Natural killer cell (primary cell): ENCODE measurements around the gene VAV1. TPM values are rescaled to one million over a fixed set of nuclear protein-coding genes. Genes with fewer than 3 reads are reported as not detected.
"Not testable (repeated sequence)": the region's sequence is repeated elsewhere in the genome, so short reads cannot be mapped to it uniquely, and the experiment has no call there.

Source experiments
- ATAC-seq, 3 donors: fragments of 150-1000 bp in 2 of 3; fragments of 200-7000 bp in 1 of 3; cut with Tn5 transposase; 1 replicate in 1 of 3; 2 replicates in 2 of 3; pipeline ENCODE4 v1.10.0; 2021; ENCODE audit warnings: mild to moderate bottlenecking in 2 of 3, moderate library complexity in 2 of 3
- DNase-seq, 2 donors: peaks; one replicate each; pipeline versions ENCODE4 v3.0.0 to v3.0.0-alpha.2; 2013 to 2021; ENCODE audit warnings: mixed read lengths in 1 of 2
- H3K27ac ChIP-seq: one replicate; pipeline ENCODE4 v1.5.1; 2013; ENCODE audit warnings: mild to moderate bottlenecking, low read length
- H3K27me3 ChIP-seq: one replicate; pipeline ENCODE4 v1.6.1; 2013; ENCODE audit warnings: low read length; ENCODE audit not compliant: control insufficient read depth, insufficient read depth
- H3K36me3 ChIP-seq: one replicate; pipeline ENCODE4 v1.6.1; 2013; ENCODE audit warnings: low read length; ENCODE audit not compliant: control insufficient read depth, insufficient read depth
- H3K4me1 ChIP-seq: one replicate; pipeline ENCODE4 v1.6.1; 2013; ENCODE audit warnings: low read length; ENCODE audit not compliant: control insufficient read depth, insufficient read depth
- H3K4me3 ChIP-seq: one replicate; pipeline ENCODE4 v1.5.1; 2013; ENCODE audit warnings: low read length
- H3K9me3 ChIP-seq: one replicate; pipeline ENCODE4 v1.6.1; 2013; ENCODE audit warnings: low read length; ENCODE audit not compliant: control insufficient read depth, insufficient read depth
- H3K27ac Mint-ChIP-seq, 2 donors: one replicate each; pipeline ENCODE4 v1.8.0; 2022; ENCODE audit warnings: mild to moderate bottlenecking in 2 of 2, mixed read lengths in 2 of 2, moderate library complexity in 1 of 2
- H3K27me3 Mint-ChIP-seq, 2 donors: one replicate each; pipeline ENCODE4 v1.8.0; 2022; ENCODE audit warnings: low read depth in 2 of 2, mixed read lengths in 2 of 2
- H3K36me3 Mint-ChIP-seq: one replicate; pipeline ENCODE4 v1.8.0; 2022; ENCODE audit warnings: mixed read lengths
- H3K4me1 Mint-ChIP-seq, 2 donors: one replicate each; pipeline ENCODE4 v1.8.0; 2022; ENCODE audit warnings: mixed read lengths in 2 of 2
- H3K4me3 Mint-ChIP-seq: one replicate; pipeline ENCODE4 v1.8.0; 2022; ENCODE audit warnings: mild to moderate bottlenecking, moderate library complexity, mixed read lengths
- H3K9me3 Mint-ChIP-seq, 2 donors: one replicate each; pipeline ENCODE4 v1.8.0; 2022; ENCODE audit warnings: mixed read lengths in 2 of 2
- WGBS: methylation state at CpG from one replicate; pipeline ENCODE4 v1.1.7; 2013; ENCODE audit warnings: missing lambda C conversion rate; ENCODE audit not compliant: insufficient coverage; 5-methylcytosine and 5-hydroxymethylcytosine counted together
- intact Hi-C: fragments of 100-400 bp; cut with micrococcal nuclease; formaldehyde crosslinking; loops from one replicate; pipeline ENCODE4 v1.14.2; 2022
- total RNA-seq, 4 donors: library from RNA; stranded (reverse); fragments of 120-200 nt in 1 of 4; gene quantifications; one replicate each; pipeline versions ENCODE4 v1.2.3 to v1.2.4, GENCODE V29; 2013 to 2022
- TF ChIP-seq, protein P1 (sequence below): fragments of 200-600 bp; IDR thresholded peaks from one replicate; pipeline ENCODE4 v1.8.0; 2022; ENCODE audit warnings: antibody characterized with exemption

VAV1 gene
- total RNA-seq, 3 donors from 2014 or later (not counting 1 experiment from before 2014, with no cell fraction given), result 141 to 167 (median 164) TPM

DNA sequence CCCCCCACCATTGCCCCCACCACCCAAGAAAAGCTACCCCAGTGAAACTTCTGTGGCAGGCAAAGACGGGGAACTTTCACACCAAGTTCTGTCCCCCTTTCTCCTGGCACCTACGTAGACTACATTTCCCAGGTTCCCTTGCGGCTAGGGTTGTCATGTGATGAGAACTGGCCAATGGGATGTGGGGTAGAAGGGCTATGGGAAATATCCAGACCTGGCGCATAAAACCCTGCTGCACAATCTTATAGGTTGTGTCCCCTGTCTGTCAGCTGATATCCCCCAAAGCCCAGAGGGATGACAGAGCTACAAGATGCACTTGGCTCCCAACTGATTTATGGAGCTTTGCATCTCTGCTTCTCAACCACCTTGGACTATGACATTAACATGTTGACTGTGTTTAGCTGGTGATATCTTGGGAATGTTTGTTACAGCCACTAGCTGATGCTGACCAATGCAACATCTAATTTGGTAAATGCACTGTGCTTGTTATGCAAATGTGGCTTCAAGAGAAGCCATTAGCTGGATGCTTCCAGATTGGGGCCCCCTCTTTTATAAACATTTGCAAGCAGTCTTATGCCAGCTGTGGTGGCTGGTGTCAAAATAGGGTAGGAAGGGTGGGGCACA lies 11.3 kb upstream of the VAV1 start:
- Histone ChIP-seq H3K36me3 (peaks cover 15% of the 10 kb centered on the region), H3K4me1 (peaks cover 6% of the 10 kb centered on the region), H3K9me3 (no peaks in the 10 kb centered on the region), H3K4me3 (no peak overlapping the region), H3K27me3 (no peaks in the 10 kb centered on the region), H3K27ac (no peak overlapping the region)
- no peaks in the 10 kb centered on the region for H3K9me3 Mint-ChIP-seq
- no peaks in the 10 kb centered on the region for H3K36me3 Mint-ChIP-seq
- DNase-seq, result peak in 1 of 2 donors; percentile 49
- no peak overlapping the region for H3K27ac Mint-ChIP-seq
- peaks cover 3 to 6% of the 10 kb centered on the region in 2 donors for H3K4me1 Mint-ChIP-seq
- WGBS, result 87% methylated on average over 1 of the region's 4 CpGs
- intact Hi-C loops, result no loop called here
- no peak overlapping the region for H3K4me3 Mint-ChIP-seq
- no peaks in the 10 kb centered on the region for H3K27me3 Mint-ChIP-seq
- ATAC-seq, result peak in 1 of 3 donors; percentile 46
- TF ChIP-seq, protein P1, sequence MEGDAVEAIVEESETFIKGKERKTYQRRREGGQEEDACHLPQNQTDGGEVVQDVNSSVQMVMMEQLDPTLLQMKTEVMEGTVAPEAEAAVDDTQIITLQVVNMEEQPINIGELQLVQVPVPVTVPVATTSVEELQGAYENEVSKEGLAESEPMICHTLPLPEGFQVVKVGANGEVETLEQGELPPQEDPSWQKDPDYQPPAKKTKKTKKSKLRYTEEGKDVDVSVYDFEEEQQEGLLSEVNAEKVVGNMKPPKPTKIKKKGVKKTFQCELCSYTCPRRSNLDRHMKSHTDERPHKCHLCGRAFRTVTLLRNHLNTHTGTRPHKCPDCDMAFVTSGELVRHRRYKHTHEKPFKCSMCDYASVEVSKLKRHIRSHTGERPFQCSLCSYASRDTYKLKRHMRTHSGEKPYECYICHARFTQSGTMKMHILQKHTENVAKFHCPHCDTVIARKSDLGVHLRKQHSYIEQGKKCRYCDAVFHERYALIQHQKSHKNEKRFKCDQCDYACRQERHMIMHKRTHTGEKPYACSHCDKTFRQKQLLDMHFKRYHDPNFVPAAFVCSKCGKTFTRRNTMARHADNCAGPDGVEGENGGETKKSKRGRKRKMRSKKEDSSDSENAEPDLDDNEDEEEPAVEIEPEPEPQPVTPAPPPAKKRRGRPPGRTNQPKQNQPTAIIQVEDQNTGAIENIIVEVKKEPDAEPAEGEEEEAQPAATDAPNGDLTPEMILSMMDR, result no peak

DNA sequence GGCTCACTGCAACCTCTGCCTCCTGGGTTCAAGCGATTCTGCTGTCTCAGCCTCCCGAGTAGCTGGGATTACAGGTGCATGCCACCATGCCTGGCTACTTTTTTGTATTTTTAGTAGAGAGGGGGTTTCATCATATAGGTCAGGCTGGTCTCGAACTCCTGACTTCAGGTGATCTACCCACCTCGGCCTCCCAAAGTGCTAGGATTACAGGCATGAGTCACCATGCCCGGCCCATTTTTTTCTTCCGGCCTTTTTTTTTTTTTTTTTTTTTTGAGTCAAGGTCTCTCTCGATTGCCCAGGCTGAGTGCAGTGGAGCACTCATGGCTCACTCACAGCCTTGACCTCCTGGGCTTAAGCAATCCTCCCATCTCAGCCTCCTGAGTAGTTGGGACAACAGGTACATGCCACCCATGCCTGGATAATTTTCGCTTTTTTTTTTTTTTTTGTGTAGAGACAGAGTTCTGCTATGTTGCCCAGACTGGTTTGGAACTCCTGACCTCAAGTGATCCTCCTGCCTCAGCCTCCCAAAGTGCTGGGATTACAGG lies 10.2 kb upstream of the VAV1 start:
- H3K4me3 Mint-ChIP-seq, H3K4me3 ChIP-seq, ATAC-seq, H3K27me3 ChIP-seq, H3K27ac ChIP-seq, H3K36me3 Mint-ChIP-seq, H3K9me3 Mint-ChIP-seq, H3K27me3 Mint-ChIP-seq, H3K27ac Mint-ChIP-seq, DNase-seq, intact Hi-C loops, H3K9me3 ChIP-seq: not testable (repeated sequence)
- WGBS, result 97% methylated on average over 8 of the region's 8 CpGs
- Histone ChIP-seq H3K36me3 (peaks cover 15% of the 10 kb centered on the region), H3K4me1 (peaks cover 17% of the 10 kb centered on the region)
- peaks cover 15 to 18% of the 10 kb centered on the region in 2 donors for H3K4me1 Mint-ChIP-seq

DNA sequence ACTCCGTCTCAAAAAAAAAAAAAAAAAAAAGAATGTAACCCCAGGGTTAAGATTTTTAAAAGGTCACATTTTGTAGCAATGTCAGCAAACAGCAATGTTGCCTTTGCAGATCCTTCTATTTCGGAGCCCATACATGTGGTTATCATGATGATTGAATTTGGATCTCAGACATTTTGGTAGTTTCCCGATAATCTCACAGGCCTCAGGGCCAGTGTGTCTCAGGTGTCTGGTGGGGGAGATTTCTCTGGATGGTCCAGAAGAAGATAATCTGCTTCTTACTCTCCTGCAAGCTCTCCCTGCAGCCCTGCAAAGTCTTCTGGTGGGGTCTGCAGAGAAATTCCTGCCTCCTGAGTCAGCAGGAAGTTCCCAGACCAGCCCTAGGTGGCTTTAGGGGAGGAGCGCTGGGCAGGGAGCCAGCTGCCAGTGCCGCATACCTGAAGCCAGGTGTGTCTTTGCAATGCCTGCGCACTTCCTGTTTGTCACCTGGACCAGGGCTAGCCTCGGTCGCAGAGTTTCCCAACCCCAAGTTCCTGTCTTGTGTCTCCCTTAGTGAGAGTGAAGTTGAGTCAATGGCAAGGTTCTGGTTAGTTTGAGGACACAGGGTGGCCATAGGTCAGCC lies 6.7 kb upstream of the VAV1 start:
- Histone ChIP-seq H3K27ac (peak overlapping the region; percentile 96), H3K4me3 (no peak overlapping the region)

More for the DNA sequence above, 6.7 kb upstream of the VAV1 start:
- H3K4me1 ChIP-seq, result peaks cover 35% of the 10 kb centered on the region
- H3K36me3 ChIP-seq, result peaks cover 6% of the 10 kb centered on the region
- Mint-ChIP-seq H3K27ac (peak overlapping the region; percentile 85 to 96), H3K9me3 (no peaks in the 10 kb centered on the region), H3K4me3 (peak overlapping the region; percentile 90), H3K27me3 (no peaks in the 10 kb centered on the region), H3K36me3 (no peaks in the 10 kb centered on the region), H3K4me1 (peaks cover 24 to 31% of the 10 kb centered on the region in 2 donors)
- WGBS, result 50% methylated on average over 8 of the region's 8 CpGs
- DNase-seq (peak in 1 of 2 donors; percentile 53), ATAC-seq (no peak)
- H3K9me3 ChIP-seq, result no peaks in the 10 kb centered on the region
- intact Hi-C loops, result no loop called here
- no peaks in the 10 kb centered on the region for H3K27me3 ChIP-seq
- TF ChIP-seq, protein P1, result no peak
